HT-29 (cell line): Measurements from ENCODE around the gene PRM2. TPM values are rescaled to one million over a fixed set of nuclear protein-coding genes. Genes with fewer than 3 reads are reported as not detected.
"Not testable (repeated sequence)": the region's sequence is repeated elsewhere in the genome, so short reads cannot be mapped to it uniquely, and the experiment has no call there.

Source experiments
- DNase-seq: peaks from one replicate; pipeline ENCODE4 v3.0.0-alpha.2; 2015; ENCODE audit warnings: low spot score
- total RNA-seq: library from RNA; depleted of rRNA; stranded (reverse); fragments of >200 nt; shearing (Covaris generic); gene quantifications from 2 replicates; pipeline ENCODE4 v1.2.3, GENCODE V29; 2014

The PRM2 gene
- total RNA-seq, 1 experiment from 2014 or later: not detected

DNA sequence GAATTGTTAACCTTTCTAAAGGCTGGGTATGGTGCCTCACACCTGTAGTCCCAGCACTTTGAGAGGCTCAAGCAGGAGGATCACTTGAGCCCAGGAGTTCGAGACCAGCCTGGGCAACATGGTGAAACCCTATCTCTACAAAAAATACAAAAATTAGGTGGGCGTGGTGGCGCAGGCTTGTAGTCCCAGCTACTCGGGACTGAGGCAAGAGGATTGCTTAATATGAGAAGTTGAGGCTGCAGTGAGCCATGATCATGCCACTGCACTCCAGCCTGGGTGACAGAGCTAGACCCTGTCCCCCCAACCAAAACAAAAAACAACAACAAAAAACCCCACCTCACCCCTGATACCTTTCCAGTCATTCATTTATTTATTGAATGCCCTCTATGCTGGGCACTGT is 13.4 kb upstream of the PRM2 start:
- not testable (repeated sequence) for DNase-seq

DNA sequence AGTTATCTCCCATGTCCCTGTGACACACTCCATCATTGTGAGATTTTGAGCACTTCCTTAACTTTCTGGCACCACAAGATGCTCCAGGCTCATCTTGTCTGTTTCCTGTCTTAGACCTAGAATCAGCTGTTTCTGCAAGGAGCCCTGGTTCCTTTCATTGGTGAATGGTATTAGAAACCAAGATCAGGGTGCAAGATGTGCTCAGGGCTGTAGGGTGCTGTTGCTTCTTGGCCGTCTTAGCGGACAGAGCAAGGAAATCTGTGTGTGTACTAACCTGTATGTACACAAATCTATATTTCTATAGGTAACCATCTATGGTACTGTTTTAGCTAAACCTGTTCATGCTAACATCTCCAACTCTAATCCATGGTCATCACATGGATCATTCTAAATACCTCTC is 12.9 kb upstream of the PRM2 start:
- no peak for DNase-seq

DNA sequence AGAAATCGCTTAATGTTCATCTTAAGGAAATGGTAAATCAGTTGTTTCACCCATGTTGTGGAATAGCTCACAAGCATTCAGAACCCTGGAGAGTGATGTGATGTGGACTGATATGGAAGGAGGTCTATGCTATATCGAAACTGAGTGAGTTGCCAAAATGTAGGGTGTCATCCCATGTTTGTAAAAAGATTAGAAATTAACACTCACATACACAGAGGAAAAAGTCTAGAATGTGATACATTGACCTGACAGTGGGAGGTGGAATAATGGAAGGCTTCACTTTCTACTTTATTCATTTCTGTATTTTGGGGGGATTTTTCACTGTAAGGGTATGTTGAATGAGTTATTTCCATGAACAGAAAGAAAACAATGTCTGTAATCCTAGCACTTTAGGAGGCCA is 9.6 kb upstream of the PRM2 start:
- no peak for DNase-seq

DNA sequence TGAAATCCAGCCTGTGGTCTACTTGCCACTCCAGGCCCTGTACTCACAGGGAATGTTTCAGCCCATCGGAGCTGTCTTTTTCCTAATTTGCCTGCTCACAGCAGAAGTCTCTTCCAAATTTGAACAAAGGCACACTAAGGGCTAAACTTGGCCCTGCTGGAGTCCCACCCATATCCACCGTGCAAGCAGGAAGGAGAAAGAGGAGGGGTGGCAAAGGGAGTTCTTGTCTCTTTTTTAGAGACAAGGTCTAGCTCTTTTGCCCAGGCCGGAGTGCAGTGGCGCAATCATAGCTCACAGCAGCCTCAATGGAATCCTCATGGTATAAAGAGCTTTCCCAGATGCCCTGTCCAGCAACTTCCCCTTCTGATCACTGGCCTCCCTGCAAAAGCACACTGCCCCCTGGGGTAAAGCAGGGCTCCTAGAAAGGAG is 7.6 kb upstream of the PRM2 start:
- no peak for DNase-seq

DNA sequence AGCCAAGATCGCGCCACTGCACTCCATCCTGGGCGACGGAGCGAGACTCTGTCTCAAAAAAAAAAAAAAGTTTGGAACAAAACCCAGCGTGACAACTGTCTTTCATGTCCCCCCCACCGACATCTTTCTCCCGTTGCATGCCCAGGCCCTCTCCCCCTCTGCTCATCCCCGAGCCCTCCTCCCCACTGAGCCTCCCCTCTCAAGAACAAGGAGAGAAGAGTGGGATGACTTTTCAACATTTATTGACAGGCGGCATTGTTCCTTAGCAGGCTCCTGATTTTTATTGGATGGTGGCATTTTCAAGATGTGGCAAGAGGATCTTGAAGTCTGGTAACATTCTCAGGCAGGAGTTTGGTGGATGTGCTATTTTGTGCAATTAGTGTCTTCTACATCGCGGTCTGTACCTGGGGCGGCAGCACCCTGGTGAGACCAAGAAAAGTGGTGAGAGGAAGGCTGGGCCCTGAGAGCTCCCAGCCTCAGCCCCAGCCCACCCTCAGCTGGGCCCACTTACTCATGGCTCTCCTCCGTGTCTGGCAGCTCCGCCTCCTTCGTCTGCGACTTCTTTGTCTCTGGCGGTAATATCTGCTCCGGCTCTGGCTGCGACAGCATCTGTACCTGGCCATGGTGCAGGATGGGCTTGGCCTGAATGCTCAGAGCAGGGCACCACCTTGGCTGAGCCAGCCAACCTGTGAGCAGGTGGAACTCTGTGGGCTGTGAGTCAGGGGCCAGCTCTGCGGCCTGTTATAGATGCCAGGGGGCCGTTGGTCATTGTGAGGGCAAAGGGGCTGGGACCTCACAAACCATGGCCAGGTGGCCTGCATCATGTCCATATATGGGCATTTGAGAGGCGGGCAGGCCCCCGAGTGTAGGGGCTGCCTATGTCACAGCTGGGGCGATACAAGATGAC is 4.6 kb upstream of the PRM2 start, which contains the start of gene PRM1:
TSS of gene PRM1 (minus strand) at position 715 of the 907 bp plus-strand sequence. CDS start at position 623, 92 bp downstream.
- no peak for DNase-seq

DNA sequence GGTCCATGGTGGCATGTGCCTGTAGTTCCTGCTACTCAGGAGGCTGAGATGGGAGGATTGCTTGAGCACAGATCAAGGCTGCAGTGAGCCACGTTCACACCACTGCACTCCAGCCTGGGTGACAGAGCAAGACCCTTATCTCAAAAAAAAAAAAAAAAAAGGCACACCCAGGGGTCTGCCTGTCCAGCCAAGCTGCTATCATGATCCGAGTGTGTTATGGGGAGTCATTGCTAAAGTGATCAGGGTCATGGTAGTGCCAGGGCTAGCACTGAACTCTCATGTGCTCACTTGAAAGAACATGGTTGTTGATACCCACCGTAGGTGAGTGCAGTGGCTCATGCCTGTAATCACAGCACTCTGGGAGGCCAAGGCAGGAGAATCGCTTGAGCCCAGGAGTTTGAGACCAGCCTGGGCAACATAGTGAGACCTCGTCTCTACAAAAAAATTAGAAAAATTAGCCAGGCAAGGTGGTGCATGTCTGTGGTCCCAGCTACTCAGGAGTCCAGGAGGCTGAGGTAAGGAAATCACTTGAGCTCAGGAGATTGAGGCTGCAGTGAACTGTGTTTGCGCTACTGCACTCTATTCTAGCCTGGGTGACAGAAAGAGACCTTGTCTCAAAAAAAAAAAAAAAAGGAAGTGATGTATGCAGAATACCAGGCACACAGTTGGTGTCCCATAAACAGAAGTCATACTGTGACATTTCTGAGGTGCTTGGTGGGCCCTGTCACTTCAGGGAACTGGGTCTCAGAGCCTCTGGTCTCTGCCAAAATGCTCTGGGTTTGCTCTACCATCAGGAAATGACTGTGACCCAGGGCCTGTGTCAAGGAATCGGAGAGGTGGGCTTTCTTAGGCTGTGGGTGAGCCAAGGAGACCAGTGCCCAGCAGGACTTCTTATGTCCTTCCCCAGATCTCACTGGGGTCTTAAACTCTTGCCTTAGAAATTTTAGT is 2.7 kb upstream of the PRM2 start:
- no peak for DNase-seq

DNA sequence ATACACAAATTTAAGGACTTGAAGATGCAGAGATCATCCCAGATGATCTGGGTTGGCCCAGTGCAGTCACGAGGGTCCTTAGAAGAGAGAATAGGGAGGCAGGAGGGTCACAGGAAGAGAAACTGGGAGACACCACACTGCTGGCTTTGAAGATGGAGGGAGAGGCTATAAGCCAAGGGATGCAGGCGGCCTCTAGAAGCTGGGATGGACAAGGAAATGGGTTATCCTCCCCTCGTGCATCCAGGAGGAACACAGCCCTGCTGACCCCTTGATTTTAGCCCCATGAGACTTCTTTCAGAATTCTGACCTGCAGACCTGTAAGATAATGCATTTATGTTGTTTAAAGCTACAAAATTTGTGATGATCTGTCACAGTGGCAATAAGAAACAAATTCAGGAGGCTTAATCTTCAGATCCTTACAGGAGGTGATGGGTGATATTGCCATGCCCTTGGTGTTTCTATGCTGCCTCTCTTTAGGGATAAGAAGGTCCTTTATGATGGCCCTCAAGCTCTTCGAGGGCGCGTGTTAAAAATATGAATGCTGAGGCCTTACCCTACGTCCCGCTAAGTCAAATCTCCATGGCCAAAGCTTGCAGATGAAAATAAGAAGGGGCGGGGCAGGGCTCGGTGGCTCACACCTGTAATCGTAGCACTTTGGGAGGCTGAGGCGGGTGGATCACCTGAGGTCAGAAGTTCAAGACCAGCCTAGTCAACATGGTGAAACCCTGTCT is 1.5 kb upstream of the PRM2 start:
- no peak for DNase-seq

DNA sequence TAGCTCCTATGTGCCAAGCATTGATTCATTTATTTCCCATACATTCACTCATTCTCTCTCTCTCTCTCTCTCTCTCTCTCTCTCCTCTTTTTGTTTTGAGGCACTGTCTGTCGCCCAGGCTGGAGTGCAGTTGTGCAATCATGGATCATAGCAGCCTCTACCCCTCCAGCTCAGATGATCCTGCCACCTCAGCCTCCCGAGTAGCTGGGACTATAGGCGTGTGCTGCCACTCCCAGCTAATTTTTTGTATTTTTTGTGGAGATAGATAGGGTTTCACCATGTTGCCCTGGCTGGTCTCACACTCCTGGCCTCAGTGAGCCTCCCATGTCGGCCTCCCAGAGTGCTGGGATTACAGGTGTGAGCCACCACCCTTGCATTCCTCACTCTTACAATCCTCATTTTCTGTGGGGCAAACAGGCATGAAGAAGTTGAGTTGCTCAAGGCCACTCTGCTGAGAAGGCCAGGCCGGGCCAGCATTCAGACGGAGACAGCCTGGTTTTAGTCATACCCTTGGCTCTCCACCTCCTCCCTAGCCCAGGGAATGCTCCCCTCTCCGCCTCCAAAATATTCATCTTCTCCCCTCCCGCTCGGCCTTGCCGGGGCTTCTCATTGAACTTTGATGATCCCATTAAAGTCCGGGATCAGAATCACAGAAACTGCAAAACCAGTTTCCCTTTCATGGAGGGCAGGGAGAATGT is 765 bp upstream of the PRM2 start:
- DNase-seq: no peak

DNA sequence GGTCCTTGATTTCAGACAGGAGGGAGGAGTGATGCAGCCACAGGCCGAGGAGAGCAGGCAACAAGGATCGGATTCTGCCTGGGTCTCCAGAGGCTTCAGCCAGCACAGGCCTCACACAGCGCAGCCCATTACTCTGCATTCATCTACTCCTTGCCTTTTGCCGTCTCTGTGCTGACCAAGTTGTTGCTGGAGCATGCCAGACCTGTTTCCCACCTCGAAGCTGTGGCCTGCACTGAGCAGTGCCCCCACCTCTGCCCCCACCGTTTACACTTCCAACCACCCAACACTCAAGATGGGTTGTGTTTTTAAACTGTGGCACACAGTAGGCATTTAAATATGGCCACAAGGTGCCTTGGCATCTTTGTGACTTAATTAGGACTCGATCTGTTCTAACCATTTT is 1.3 kb downstream of the PRM2 start:
- no peak for DNase-seq

DNA sequence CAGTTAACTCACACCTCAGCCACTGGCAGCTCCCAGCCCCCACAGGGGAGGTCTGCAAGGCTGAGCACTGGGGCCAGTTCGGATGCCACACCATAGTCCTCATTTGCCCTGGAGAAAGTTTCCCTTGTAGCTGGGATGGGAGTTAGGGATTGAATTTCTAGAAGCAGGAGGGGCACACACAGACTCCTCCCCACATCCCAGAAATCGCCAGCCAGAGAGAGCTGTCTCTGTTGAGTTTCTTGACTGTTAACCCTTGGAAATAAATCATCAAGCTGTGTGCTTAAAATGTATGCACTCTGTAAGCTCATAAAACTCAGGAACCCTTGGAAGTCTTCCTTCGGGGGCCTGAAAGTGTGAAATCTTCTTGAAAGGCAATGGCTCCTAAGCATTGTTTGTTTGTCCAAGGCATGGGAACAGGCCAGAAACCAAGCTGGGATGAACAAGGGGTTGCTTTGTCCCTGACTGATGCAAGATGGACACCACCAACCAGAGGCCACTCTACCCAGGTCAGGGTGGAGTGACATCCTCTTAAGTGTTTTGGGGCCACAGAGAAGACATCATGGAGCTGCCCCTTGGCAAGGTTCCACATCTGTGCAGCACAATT is 2.5 kb downstream of the PRM2 start:
- DNase-seq: no peak

DNA sequence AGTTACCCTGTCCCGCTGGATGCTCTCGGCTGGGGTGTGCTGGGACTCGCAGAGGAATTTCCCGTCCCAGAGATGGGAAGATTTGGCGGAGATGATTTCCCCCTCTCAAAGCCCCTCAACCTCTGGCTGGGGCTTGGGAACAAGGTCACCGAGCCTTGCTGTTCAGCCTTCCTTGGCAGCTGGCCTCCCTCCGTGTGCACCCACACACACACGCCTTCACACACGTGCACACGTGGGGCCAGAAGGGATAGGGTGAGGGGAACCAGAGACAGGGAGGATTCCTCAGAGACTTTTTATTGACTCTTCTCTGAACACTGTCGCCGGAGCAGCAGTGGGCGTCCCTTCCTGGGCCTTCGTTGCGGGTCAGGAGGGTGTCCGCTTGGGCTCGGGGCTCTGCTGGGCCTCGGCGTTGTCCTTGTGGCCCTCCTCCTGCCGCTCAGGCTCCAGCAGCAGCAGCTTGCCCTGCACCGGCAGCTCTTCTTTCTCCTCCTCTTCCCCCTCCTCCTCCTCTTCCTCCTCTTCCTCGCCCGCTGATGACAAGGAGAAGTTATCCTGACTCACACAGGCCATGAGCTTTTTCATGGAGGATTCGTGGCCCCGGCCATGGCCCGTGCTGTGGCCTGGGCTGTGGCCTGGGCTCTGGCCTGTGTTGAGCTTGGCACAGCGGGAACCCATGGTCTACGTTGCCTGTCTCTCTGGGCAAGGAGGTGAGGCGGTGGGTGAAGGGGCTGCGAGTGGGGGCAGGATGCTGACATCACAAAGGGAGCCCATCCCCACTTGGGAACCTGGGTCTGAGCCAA is 3.2 kb downstream of the PRM2 start, which contains the start of gene PRM3:
TSS of gene PRM3 (minus strand) at position 709 of the 800 bp plus-strand sequence. CDS start at position 675, 34 bp downstream.
- DNase-seq: no peak

DNA sequence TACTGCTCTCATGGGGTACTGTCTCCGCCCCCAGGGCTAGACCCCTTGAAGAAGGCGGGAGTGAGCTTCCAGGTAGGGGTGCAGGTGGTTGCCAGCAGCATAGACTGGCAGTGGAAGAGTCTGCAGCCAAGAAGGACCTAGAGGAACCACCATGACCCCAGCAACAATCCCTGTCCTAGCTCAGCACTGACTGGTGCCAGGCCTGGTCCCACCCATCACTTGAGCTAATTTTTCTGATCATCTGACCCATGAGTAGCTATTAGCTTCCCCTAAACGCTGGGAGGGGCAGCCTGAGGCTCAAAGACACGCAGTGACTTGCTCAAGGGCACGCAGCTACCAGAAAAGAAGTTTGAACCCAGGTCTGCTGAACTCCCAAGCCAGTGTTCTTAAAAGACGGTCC is 3.8 kb downstream of the PRM2 start:
- DNase-seq: no peak

DNA sequence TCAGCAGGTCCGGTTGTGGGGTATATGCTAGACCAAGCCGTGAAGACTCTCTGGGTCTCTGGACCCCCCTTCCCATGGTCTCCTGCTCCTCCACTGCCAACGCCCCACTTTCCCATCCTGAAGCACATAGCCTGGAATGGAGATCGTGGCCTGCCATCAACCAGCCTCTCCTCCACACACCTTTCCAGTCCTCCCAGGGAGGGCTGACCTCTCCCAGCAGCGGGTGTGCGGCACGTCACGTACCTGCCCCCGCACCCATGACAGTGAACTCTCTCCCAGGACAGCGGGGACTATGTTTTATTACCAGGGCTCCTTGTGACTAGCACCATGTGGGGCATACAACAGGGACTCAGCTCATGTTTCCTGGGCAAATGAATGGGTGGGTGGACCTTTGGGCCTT is 4.7 kb downstream of the PRM2 start:
- no peak for DNase-seq

DNA sequence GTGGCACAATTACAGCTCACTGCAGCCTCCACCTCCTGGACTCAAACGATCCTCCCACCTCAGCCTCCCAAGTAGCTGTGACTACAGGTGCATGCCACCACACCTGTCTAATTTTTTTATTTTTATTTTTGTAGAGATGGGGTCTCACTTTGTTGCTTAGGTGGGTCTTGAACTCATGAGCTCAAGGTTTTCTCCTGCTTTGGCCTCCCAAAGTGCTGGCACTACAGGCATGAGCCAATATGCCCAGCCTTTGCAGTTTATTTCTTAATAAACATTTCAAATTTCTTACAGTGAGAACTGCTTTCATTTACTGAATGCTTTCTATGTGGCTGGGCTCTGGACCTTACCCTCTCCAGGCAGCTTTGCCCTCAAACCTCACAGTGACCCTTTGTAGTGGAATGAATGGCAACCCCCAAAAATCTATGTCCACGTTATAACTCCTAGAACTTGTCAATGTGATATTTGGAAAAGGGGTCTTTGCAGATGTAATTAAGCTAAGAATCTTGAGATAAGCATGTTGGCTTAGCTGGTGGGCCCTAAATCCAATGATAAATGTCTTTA is 5.6 kb downstream of the PRM2 start:
- DNase-seq: no peak

DNA sequence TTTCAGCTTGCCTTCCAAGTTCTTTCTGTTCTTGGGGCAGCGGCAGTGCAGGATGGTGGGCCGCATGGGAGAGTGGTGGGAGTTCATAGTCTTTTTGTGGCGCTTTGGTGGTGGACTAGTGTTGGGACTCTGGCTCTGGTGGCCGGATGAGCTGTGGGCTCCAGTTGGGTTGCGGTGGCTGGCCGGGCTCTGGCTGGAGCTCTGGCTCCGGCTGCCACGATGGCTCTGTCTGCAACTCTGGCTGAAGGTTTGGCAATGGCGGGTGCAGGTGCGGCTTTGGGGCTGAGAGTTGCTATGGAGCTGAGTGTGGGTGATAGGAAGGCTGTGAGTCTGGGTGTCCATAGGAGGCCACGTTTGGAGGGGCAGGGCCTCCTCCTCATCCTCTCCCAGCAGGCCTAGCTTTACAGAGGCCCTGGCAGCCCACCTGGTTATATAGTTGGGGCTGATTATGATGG is 7.3 kb downstream of the PRM2 start, which contains the start of gene TNP2:
TSS of gene TNP2 (minus strand) at position 405 of the 455 bp plus-strand sequence. CDS start at position 342, 63 bp downstream.
- no peak for DNase-seq

DNA sequence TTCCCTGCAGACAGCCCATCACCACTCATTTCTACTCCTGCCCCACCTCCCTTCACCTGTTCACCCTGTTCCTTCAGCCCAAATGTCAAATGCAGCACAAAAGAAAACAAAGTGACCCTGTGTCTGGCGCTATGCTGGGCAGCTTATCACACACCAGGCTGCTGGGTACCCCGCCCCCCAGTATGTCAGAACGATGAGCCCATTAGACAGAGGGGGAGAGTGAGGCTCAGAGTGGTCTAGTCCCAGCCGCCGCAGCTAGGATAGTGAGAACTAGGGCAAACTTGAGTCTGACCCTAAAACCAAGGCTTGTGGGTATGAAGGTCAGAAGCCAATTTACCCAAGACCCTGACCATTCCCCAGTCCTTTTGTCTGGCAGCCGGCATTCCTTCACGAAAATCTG is 11.2 kb downstream of the PRM2 start:
- DNase-seq: no peak

DNA sequence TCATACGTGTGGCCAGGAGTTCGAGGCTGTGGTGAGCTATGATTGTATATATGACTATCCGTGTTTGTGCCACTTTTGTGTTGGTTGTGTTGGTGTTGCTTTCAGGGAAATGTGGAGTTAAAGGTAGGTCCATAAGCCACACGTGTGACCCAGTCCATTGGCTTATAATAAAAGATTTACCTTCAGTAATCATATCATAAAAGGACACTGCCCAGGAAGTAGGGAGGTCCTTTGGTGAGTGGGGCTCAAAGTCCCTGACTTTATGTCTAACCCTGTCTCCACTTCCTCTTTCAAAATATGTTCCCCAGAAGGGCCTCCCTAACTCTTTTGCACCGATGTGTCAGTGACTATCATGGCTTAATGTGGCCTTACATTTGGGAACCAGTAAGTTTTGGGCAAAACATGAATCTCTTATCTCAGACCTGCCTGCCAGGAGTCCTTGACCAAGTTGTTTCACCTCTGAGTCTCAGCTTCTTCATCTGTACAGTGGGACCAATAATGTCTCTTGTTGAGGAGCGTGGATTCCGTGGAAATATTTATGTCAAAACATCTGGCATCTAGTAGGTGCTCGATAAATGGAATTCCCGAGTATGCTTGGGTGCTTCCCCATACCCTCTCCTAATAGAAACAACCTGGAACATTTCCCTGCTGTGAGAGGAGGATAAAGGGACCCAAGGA is 12.0 kb downstream of the PRM2 start:
- DNase-seq: no peak

DNA sequence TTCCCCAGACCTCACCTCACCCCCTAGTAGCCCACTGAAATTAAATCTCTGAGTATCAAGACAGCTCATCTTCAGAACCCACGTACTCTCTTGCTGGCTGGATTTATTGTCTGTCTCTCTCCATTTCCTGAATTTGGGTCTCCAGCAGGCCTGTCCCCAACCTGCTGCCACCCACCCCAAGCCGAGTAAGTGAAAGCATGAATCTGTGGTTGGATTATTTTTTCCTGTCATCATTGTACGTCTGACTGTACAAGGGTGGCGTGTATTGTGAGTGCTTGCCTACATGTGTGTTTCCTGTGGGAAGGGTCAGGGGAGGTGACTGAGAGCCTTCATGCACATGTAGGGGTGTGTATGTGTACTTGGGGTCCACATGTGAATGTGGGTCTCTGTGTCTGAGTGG is 12.5 kb downstream of the PRM2 start:
- DNase-seq: no peak
